ENCODE data around the gene NGF.

DNA sequence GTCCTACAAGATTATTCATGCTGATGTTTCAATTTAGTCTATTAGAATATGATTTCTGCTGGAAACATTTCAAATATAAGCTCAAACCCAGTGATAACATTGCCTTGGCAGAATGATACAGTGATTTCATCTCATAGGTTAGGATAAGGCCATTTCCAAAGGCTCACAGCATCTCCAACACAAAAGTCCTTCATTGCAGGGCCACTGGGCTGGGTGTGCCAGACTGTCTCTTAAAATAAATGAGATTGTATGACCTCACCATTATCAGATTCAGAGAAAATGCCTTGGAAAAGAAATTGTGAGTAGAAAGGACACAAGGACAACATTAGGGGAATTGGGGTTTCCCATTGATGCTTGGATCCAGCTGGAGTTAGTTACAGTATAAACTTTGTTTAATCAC is 30.4 kb downstream of the NGF start:
- TF ChIP-seq, protein P1, sequence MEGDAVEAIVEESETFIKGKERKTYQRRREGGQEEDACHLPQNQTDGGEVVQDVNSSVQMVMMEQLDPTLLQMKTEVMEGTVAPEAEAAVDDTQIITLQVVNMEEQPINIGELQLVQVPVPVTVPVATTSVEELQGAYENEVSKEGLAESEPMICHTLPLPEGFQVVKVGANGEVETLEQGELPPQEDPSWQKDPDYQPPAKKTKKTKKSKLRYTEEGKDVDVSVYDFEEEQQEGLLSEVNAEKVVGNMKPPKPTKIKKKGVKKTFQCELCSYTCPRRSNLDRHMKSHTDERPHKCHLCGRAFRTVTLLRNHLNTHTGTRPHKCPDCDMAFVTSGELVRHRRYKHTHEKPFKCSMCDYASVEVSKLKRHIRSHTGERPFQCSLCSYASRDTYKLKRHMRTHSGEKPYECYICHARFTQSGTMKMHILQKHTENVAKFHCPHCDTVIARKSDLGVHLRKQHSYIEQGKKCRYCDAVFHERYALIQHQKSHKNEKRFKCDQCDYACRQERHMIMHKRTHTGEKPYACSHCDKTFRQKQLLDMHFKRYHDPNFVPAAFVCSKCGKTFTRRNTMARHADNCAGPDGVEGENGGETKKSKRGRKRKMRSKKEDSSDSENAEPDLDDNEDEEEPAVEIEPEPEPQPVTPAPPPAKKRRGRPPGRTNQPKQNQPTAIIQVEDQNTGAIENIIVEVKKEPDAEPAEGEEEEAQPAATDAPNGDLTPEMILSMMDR (IDR thresholded peaks at IDR 0.05), result no peak
- no peak for TF ChIP-seq POLR2AphosphoS5 (IDR thresholded peaks at IDR 0.05; ENCODE audit: insufficient read depth in 1 of 2, low read depth in 1 of 2)
- TF ChIP-seq POLR2A (IDR thresholded peaks at IDR 0.05), result no peak
